ENCODE data around the gene CTU2. TPM values are rescaled to one million over a fixed set of nuclear protein-coding genes. Genes with fewer than 3 reads are reported as not detected.

CTU2 gene
- total RNA-seq, 4 donors from 2014 or later = 4.4 to 13.2 (median 6.3) TPM

GRCh38 chr16:88680554-88681083, 25.7 kb upstream of the CTU2 start:
- no peaks in the 10 kb centered on the region for H3K36me3 ChIP-seq
- H3K27ac ChIP-seq = no peak overlapping the region
- no peaks in the 10 kb centered on the region for H3K9me3 ChIP-seq
- intact Hi-C loops (cut with DNase I) = no loop called here
- no peak for DNase-seq
- H3K27me3 ChIP-seq = peaks cover 5 to 86% (median 8%) of the 10 kb centered on the region in 4 donors
- 65 to 78% methylated on average over 3 to 5 of the region's 5 CpGs for WGBS, 2 donors
- TF ChIP-seq CTCF (IDR thresholded peaks at IDR 0.05) (no peak), POLR2A (IDR thresholded peaks at IDR 0.05) (no peak)
- no peak overlapping the region for H3K4me3 ChIP-seq
- peaks cover 7 to 31% (median 13%) of the 10 kb centered on the region in 3 donors for H3K4me1 ChIP-seq

GRCh38 chr16:88681084-88681680, 25.1 kb upstream of the CTU2 start:
- Histone ChIP-seq H3K9me3 (no peaks in the 10 kb centered on the region), H3K27ac (peak overlapping the region in 2 of 4 donors; percentile 77 to 79), H3K27me3 (peaks cover 7 to 91% (median 10%) of the 10 kb centered on the region in 4 donors), H3K4me1 (peaks cover 13 to 37% (median 19%) of the 10 kb centered on the region in 3 donors), H3K36me3 (no peaks in the 10 kb centered on the region), H3K4me3 (peak overlapping the region in 1 of 4 donors; percentile 26)
- DNase-seq = no peak
- intact Hi-C loops (cut with DNase I) = no loop called here
- WGBS, 2 donors = 50% methylated on average over 1 of the region's 31 CpGs; no CpG with 5 or more reads in 1 of the 2 donors
- TF ChIP-seq CTCF (IDR thresholded peaks at IDR 0.05) (peak in 5 of 6 experiments; percentile 24 to 64 (median 36)), POLR2A (IDR thresholded peaks at IDR 0.05) (no peak)

- TF ChIP-seq CTCF (IDR thresholded peaks at IDR 0.05) = no peak
- TF ChIP-seq POLR2A (IDR thresholded peaks at IDR 0.05) = peak in 1 of 4 donors; percentile 46
- Histone ChIP-seq H3K4me3 (peak overlapping the region in 1 of 4 donors; percentile 26), H3K36me3 (no peaks in the 10 kb centered on the region), H3K9me3 (no peaks in the 10 kb centered on the region), H3K27ac (peak overlapping the region in 3 of 4 donors; percentile 33 to 81 (median 77)), H3K4me1 (peaks cover 18 to 44% (median 26%) of the 10 kb centered on the region in 3 donors), H3K27me3 (peaks cover 7 to 96% (median 10%) of the 10 kb centered on the region in 4 donors)
- intact Hi-C loops (cut with DNase I) = no loop called here
- peak; percentile 80 for DNase-seq
- WGBS, 2 donors = 14 to 36% methylated on average over 9 to 12 of the region's 21 CpGs
Measured at GRCh38 chr16:88681709-88682451, 24.4 kb upstream of the CTU2 start.

- intact Hi-C loops (cut with DNase I) = no loop called here
- Histone ChIP-seq H3K27ac (no peak overlapping the region), H3K4me1 (peaks cover 18 to 53% (median 28%) of the 10 kb centered on the region in 3 donors), H3K9me3 (no peaks in the 10 kb centered on the region), H3K36me3 (no peaks in the 10 kb centered on the region), H3K27me3 (peaks cover 7 to 96% (median 13%) of the 10 kb centered on the region in 4 donors), H3K4me3 (peak overlapping the region in 1 of 4 donors; percentile 68)
- 76 to 83% methylated on average over 2 to 3 of the region's 15 CpGs for WGBS, 2 donors
- DNase-seq = no peak
- TF ChIP-seq POLR2A (IDR thresholded peaks at IDR 0.05) (no peak), CTCF (IDR thresholded peaks at IDR 0.05) (no peak)
Measured at GRCh38 chr16:88684569-88685155, 21.6 kb upstream of the CTU2 start.

Measured in esophagus squamous epithelium (tissue), 5 donors.